PC-9 (cell line): ENCODE measurements around the gene CYP1A2. TPM values are rescaled to one million over a fixed set of nuclear protein-coding genes. Genes with fewer than 3 reads are reported as not detected.

Experiments used
- BruUV-seq: library from RNA; stranded (reverse); fragments of 400-500 nt; replicated peaks from 2 replicates; lab custom pipeline; 2021; lab: Mats Ljungman, UMichigan
- CTCF ChIA-PET: fragments of 300-600 bp; sonication (Branson Sonifier 250); formaldehyde crosslinking; loops from one replicate; lab custom pipeline; 2022; ENCODE audit warnings: antibody characterized with exemption; lab: Charles Lee
- POLR2A ChIA-PET: fragments of 300-600 bp; sonication (Branson Sonifier 250); formaldehyde crosslinking; loops from one replicate; lab custom pipeline; 2022; ENCODE audit warnings: antibody characterized with exemption; ENCODE audit not compliant: unreplicated experiment; lab: Charles Lee
- DNase-seq, 2 experiments: peaks; one replicate each; pipeline versions ENCODE4 v3.0.0 to v3.0.0-alpha.2; 2015 to 2022; ENCODE audit warnings: mixed read lengths in 1 of 2
- H2AFZ ChIP-seq: fragments of 200-600 bp; sonication (generic); 2 replicates; pipeline ENCODE4 v1.8.1; 2017; ENCODE audit warnings: antibody characterized with exemption
- H3F3A ChIP-seq: fragments of 200-600 bp; sonication (generic); 2 replicates; pipeline ENCODE4 v1.8.1; 2017; ENCODE audit warnings: antibody characterized with exemption, mild to moderate bottlenecking, low read depth; ENCODE audit not compliant: insufficient read depth
- H3K27ac ChIP-seq: fragments of 200-600 bp; sonication (generic); 2 replicates; pipeline ENCODE4 v1.6.1; 2016; ENCODE audit warnings: mixed run types
- H3K27me3 ChIP-seq: fragments of 200-600 bp; sonication (generic); 2 replicates; pipeline ENCODE4 v1.6.1; 2016; ENCODE audit warnings: low read depth, mixed run types; ENCODE audit not compliant: insufficient read depth
- H3K36me3 ChIP-seq: fragments of 200-600 bp; sonication (generic); 2 replicates; pipeline ENCODE4 v1.6.1; 2016; ENCODE audit warnings: low read depth, mixed run types
- H3K4me1 ChIP-seq: fragments of 200-600 bp; sonication (generic); replicated peaks from 2 replicates; pipeline ENCODE4 v1.6.1; 2016; ENCODE audit warnings: mixed run types; ENCODE audit not compliant: insufficient read depth
- H3K4me2 ChIP-seq: fragments of 200-600 bp; sonication (generic); 2 replicates; pipeline ENCODE4 v1.6.1; 2017; ENCODE audit warnings: mixed run types
- H3K4me3 ChIP-seq: fragments of 200-600 bp; sonication (generic); 2 replicates; pipeline ENCODE4 v1.6.1; 2016; ENCODE audit warnings: mixed run types
- H3K79me2 ChIP-seq: fragments of 200-600 bp; sonication (generic); 2 replicates; pipeline ENCODE4 v1.6.1; 2017; ENCODE audit warnings: low read depth, mixed run types
- H3K9me2 ChIP-seq: fragments of 200-600 bp; sonication (generic); 2 replicates; pipeline ENCODE4 v1.8.1; 2017; ENCODE audit warnings: mild to moderate bottlenecking; ENCODE audit not compliant: insufficient read depth
- H3K9me3 ChIP-seq: fragments of 200-600 bp; sonication (generic); 2 replicates; pipeline ENCODE4 v1.8.1; 2016; ENCODE audit warnings: low read depth; ENCODE audit not compliant: insufficient read depth
- H4K20me1 ChIP-seq: fragments of 200-600 bp; sonication (generic); 2 replicates; pipeline ENCODE4 v1.8.1; 2017; ENCODE audit not compliant: insufficient read depth
- EZH2 ChIP-seq: fragments of 200-600 bp; sonication (generic); IDR thresholded peaks from 2 replicates; pipeline ENCODE4 v1.8.0; 2017; ENCODE audit warnings: antibody characterized with exemption, low read depth
- intact Hi-C: fragments of 100-400 bp; cut with micrococcal nuclease; formaldehyde crosslinking; loops from one replicate; pipeline ENCODE4 v1.10.0; 2022; ENCODE audit not compliant: unreplicated experiment
- total RNA-seq: library from RNA; stranded (reverse); gene quantifications from 2 replicates; pipeline ENCODE4 v1.2.3, GENCODE V29; 2021
- TF ChIP-seq, protein P1 (sequence below): fragments of 200-600 bp; sonication (generic); conservative IDR thresholded peaks from 2 replicates; pipeline ENCODE4 v1.6.1; 2017; ENCODE audit warnings: mixed run types, antibody characterized with exemption, mild to moderate bottlenecking, moderate library complexity

CYP1A2 gene
- total RNA-seq, 1 experiment from 2014 or later = not detected

DNA sequence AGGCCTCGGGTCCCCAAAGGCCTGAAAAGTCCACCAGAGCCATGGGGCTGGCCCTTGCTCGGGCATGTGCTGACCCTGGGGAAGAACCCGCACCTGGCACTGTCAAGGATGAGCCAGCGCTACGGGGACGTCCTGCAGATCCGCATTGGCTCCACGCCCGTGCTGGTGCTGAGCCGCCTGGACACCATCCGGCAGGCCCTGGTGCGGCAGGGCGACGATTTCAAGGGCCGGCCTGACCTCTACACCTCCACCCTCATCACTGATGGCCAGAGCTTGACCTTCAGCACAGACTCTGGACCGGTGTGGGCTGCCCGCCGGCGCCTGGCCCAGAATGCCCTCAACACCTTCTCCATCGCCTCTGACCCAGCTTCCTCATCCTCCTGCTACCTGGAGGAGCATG is 1.2 kb downstream of the CYP1A2 start:
- POLR2A ChIA-PET = no interaction called here

GRCh38 chr15:74750751-74751150 is 2.1 kb downstream of the CYP1A2 start:
- CTCF ChIA-PET = no interaction called here
- BruUV-seq = no TSS peak
- Histone ChIP-seq H3K27me3 (no peaks in the 10 kb centered on the region), H3K9me3 (no peaks in the 10 kb centered on the region), H3K36me3 (no peaks in the 10 kb centered on the region), H3K9me2 (no peaks in the 10 kb centered on the region), H3K27ac (no peak overlapping the region), H4K20me1 (no peaks in the 10 kb centered on the region), H3K79me2 (no peaks in the 10 kb centered on the region), H3F3A (peaks cover 9% of the 10 kb centered on the region), H2AFZ (no peak overlapping the region), H3K4me2 (no peak overlapping the region), H3K4me1 (peaks cover 7% of the 10 kb centered on the region; the same call in 1 of the 2 replicates), H3K4me3 (no peak overlapping the region)
- TF ChIP-seq, protein P1, sequence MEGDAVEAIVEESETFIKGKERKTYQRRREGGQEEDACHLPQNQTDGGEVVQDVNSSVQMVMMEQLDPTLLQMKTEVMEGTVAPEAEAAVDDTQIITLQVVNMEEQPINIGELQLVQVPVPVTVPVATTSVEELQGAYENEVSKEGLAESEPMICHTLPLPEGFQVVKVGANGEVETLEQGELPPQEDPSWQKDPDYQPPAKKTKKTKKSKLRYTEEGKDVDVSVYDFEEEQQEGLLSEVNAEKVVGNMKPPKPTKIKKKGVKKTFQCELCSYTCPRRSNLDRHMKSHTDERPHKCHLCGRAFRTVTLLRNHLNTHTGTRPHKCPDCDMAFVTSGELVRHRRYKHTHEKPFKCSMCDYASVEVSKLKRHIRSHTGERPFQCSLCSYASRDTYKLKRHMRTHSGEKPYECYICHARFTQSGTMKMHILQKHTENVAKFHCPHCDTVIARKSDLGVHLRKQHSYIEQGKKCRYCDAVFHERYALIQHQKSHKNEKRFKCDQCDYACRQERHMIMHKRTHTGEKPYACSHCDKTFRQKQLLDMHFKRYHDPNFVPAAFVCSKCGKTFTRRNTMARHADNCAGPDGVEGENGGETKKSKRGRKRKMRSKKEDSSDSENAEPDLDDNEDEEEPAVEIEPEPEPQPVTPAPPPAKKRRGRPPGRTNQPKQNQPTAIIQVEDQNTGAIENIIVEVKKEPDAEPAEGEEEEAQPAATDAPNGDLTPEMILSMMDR = no peak
- no peak for TF ChIP-seq EZH2
- POLR2A ChIA-PET = no interaction called here
- intact Hi-C loops = no loop called here
- no peak for DNase-seq

More for the DNA sequence above, 1.2 kb downstream of the CYP1A2 start:
- Histone ChIP-seq H3K79me2 (no peaks in the 10 kb centered on the region), H3K27ac (no peak overlapping the region), H4K20me1 (no peaks in the 10 kb centered on the region), H2AFZ (no peak overlapping the region), H3K9me2 (no peaks in the 10 kb centered on the region), H3K27me3 (no peaks in the 10 kb centered on the region), H3F3A (peaks cover 9% of the 10 kb centered on the region), H3K4me3 (no peak overlapping the region), H3K4me2 (no peak overlapping the region), H3K4me1 (peaks cover 7% of the 10 kb centered on the region; the same call in 1 of the 2 replicates), H3K36me3 (no peaks in the 10 kb centered on the region), H3K9me3 (no peaks in the 10 kb centered on the region)
- no peak for DNase-seq
- intact Hi-C loops = no loop called here
- TF ChIP-seq, protein P1 = no peak
- TF ChIP-seq EZH2 = no peak
- CTCF ChIA-PET = no interaction called here
- no TSS peak for BruUV-seq

GRCh38 chr15:74752011-74752410 is 3.4 kb downstream of the CYP1A2 start:
- no peaks in the 10 kb centered on the region for H4K20me1 ChIP-seq
- no peaks in the 10 kb centered on the region for H3K27me3 ChIP-seq
- no peaks in the 10 kb centered on the region for H3K9me2 ChIP-seq
- ChIA-PET CTCF (interaction anchor here (0.6 kb wide), 1 partner anchor 416 kb away, joined by 3 read pairs; no protein-coding TSS in a partner anchor), POLR2A (no interaction called here)
- TF ChIP-seq, protein P1 = no peak
- TF ChIP-seq EZH2 = no peak
- no peak overlapping the region for H3K4me3 ChIP-seq
- no peak for DNase-seq
- no peaks in the 10 kb centered on the region for H3K9me3 ChIP-seq
- H3K4me2 ChIP-seq = no peak overlapping the region; the same call in 1 of the 2 replicates
- no peaks in the 10 kb centered on the region for H3K36me3 ChIP-seq
- H2AFZ ChIP-seq = no peak overlapping the region
- H3K79me2 ChIP-seq = no peaks in the 10 kb centered on the region
- intact Hi-C loops = no loop called here
- no peak overlapping the region for H3K27ac ChIP-seq
- peaks cover 7% of the 10 kb centered on the region; the same call in 1 of the 2 replicates for H3K4me1 ChIP-seq
- peaks cover 9% of the 10 kb centered on the region for H3F3A ChIP-seq
- no TSS peak for BruUV-seq
